Immature natural killer cell (primary cell): ENCODE results near the gene R3HDML. TPM values are rescaled to one million over a fixed set of nuclear protein-coding genes. Genes with fewer than 3 reads are reported as not detected.

Source experiments
- DNase-seq, 3 donors: peaks; one replicate each; pipeline ENCODE4 v3.0.0; 2022; ENCODE audit warnings: mixed read lengths in 1 of 3
- H3K27ac Mint-ChIP-seq, 6 donors: one replicate each; pipeline ENCODE4 v1.8.0; 2020; ENCODE audit warnings: mixed read lengths in 6 of 6, mild to moderate bottlenecking in 5 of 6, inconsistent platforms in 4 of 6, moderate library complexity in 3 of 6
- H3K27me3 Mint-ChIP-seq, 3 donors: one replicate each; pipeline ENCODE4 v1.8.0; 2020 to 2021; ENCODE audit warnings: low read depth in 3 of 3, mild to moderate bottlenecking in 3 of 3, mixed read lengths in 3 of 3, moderate library complexity in 3 of 3, inconsistent platforms in 1 of 3
- H3K36me3 Mint-ChIP-seq, 3 donors: one replicate each; pipeline ENCODE4 v1.8.0; 2020; ENCODE audit warnings: mixed read lengths in 3 of 3, inconsistent platforms in 2 of 3, mild to moderate bottlenecking in 2 of 3
- H3K4me1 Mint-ChIP-seq, 2 donors: one replicate each; pipeline ENCODE4 v1.8.0; 2020; ENCODE audit warnings: inconsistent platforms in 2 of 2, mild to moderate bottlenecking in 2 of 2, mixed read lengths in 2 of 2, moderate library complexity in 1 of 2
- H3K4me3 Mint-ChIP-seq, 5 donors: one replicate each; pipeline ENCODE4 v1.8.0; 2020; ENCODE audit warnings: mild to moderate bottlenecking in 5 of 5, mixed read lengths in 5 of 5, inconsistent platforms in 3 of 5, moderate library complexity in 3 of 5
- H3K9me3 Mint-ChIP-seq, 6 donors: one replicate each; pipeline ENCODE4 v1.8.0; 2020; ENCODE audit warnings: mild to moderate bottlenecking in 6 of 6, mixed read lengths in 6 of 6, inconsistent platforms in 4 of 6, moderate library complexity in 3 of 6
- polyA plus RNA-seq, 3 donors: library from polyadenylated mRNA; unstranded; fragments of 300-500 nt; fragmentation: Illumina TruSeq; gene quantifications; one replicate each; pipeline ENCODE4 v1.2.3, GENCODE V29; 2021

The R3HDML gene
- polyA plus RNA-seq, 3 donors from 2014 or later, result not detected

DNA sequence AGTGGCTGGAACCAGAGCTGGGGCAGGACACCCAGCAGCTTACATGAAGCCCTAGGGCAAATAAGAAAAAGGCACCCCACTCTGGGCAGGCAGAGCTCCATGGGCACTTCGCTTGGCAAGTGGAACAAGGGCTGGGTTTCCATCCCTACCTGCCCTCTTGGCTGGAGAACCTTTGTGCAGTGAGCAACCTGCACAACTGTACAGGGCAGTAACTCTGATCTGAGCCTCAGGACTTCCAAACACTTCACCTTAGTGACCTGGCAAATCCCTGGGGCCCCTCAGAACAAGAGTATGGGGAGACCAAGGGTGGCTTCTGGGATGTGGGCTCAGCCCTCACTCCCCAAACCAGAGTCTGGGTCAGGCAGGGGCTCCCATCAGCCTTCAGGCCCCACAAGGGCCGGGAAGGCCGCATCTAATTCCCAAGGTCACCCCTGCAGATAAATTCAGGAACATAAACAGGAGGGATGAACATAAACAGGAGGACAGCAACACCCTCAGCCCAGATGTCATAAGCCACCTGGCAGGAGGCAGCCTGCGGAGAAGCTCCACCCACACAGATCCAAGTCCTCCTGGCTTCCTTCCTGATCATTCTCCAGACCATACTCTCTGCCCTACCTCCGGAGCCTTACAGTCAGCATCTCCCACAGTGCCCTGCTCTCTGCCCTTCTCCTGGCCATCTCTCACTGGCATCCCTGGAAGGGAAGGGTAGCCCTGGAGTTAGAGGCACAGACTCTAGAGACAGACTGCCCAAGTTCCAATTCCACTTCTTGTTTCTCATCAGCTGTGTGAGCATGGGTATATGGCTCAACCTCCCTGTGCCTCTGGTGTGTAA, 56.1 kb downstream of the R3HDML start:
- Mint-ChIP-seq H3K4me3 (no peak overlapping the region), H3K27me3 (peaks cover 0 to 2% (median 2%) of the 10 kb centered on the region in 3 donors), H3K27ac (no peak overlapping the region), H3K36me3 (no peaks in the 10 kb centered on the region), H3K4me1 (peaks cover 2 to 5% of the 10 kb centered on the region in 2 donors), H3K9me3 (no peaks in the 10 kb centered on the region)
- no peak for DNase-seq

DNA sequence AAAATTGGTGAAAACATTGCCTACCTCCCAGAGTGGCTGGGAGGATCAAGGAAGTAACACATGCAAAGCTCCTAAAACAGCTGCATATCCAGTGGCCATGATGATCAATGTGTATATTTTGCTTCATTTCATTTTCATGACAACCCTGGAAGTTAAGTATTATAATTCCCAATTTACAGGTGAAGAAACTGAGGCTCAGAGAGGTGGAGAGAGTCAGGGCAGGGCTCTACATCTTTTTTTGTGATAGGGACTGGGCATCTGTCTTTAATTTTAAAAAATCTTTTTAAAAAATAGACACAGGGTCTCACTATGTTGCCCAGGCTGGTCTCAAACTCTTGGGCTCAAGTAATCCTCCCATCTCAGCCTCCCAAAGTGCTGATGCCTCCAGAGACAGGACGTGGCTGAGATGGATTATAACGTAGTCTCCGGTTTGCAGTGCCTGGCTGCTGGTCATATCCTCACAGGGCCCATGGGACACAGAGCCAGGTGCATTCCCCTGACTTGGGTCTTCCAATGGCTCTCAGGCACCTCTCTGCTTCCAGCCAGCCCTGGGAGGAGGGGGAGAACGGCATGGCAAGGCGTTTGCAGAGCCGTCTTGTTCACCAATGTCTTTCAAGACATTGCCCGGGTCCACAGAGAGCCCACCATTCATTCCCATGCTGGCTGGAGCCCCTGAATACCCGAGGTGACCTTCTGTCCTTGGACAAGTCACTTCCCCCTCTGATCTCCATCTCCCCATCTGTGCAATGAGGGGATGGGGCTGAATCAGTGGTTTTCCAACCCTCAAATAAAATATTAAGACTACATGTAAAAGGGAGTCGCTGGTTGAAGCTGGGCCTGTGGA, 57.0 kb downstream of the R3HDML start:
- H3K4me1 Mint-ChIP-seq, result no peaks in the 10 kb centered on the region
- no peak overlapping the region for H3K4me3 Mint-ChIP-seq
- H3K36me3 Mint-ChIP-seq, result no peaks in the 10 kb centered on the region
- DNase-seq, result no peak
- H3K27me3 Mint-ChIP-seq, result peaks cover 0 to 4% (median 2%) of the 10 kb centered on the region in 3 donors
- H3K9me3 Mint-ChIP-seq, result no peaks in the 10 kb centered on the region
- no peak overlapping the region for H3K27ac Mint-ChIP-seq

DNA sequence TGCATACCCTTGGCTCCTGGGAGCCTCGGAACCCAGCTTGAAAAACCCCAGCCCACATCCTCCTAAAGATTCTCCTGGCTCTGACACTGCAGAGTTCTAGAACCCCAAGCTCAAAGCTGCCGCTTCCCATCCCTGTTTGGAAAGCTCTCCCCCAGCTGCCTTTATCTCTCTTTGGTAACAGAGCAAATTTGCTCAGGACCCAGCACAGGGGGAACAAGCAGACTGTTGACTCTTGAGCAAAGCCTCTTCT, 57.5 kb downstream of the R3HDML start:
- H3K27me3 Mint-ChIP-seq, result peaks cover 0 to 4% (median 2%) of the 10 kb centered on the region in 3 donors
- H3K4me1 Mint-ChIP-seq, result no peaks in the 10 kb centered on the region
- no peak overlapping the region for H3K27ac Mint-ChIP-seq
- no peak for DNase-seq
- H3K9me3 Mint-ChIP-seq, result no peaks in the 10 kb centered on the region
- H3K4me3 Mint-ChIP-seq, result no peak overlapping the region
- no peaks in the 10 kb centered on the region for H3K36me3 Mint-ChIP-seq

DNA sequence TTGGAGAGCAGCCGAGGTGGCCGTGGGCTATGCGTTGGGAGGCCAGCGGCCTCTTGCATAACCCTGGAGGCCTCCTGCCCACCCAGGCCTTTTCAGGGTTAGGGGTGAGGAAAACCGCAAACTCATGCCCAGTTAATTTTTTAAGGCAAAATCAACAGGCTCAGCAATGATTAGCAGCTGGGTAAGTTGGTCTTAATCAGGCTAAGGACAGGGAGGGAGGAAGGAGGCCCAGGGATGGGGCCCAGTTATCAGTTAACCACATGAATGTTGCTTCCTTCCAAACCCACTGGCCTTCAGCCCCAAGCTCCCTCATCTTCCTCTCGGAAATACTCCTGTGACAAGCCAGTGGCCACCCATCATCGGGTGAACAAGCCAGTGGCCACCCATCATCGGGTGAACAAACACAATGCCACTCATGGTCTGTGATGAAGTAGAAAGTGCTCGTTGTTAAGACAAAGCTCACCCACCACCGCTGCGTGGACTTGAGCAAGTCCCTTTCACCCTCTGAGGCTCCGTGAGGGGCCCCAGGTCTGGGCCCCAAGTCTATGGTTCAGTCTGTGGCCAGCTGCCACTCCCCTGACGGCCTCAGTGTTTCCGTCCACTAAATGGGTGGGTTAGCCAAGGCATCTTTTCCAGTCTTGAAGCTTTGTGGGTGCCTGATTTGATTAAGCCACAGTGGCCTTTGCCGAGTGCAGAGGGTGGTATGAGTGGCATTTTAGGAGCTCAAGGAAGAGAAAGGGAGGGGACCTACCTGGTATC, 58.0 kb downstream of the R3HDML start:
- peaks cover 2 to 4% (median 3%) of the 10 kb centered on the region in 3 donors for H3K27me3 Mint-ChIP-seq
- H3K36me3 Mint-ChIP-seq, result no peaks in the 10 kb centered on the region
- H3K4me1 Mint-ChIP-seq, result no peaks in the 10 kb centered on the region
- no peak overlapping the region for H3K4me3 Mint-ChIP-seq
- no peak overlapping the region for H3K27ac Mint-ChIP-seq
- no peak for DNase-seq
- no peaks in the 10 kb centered on the region for H3K9me3 Mint-ChIP-seq

DNA sequence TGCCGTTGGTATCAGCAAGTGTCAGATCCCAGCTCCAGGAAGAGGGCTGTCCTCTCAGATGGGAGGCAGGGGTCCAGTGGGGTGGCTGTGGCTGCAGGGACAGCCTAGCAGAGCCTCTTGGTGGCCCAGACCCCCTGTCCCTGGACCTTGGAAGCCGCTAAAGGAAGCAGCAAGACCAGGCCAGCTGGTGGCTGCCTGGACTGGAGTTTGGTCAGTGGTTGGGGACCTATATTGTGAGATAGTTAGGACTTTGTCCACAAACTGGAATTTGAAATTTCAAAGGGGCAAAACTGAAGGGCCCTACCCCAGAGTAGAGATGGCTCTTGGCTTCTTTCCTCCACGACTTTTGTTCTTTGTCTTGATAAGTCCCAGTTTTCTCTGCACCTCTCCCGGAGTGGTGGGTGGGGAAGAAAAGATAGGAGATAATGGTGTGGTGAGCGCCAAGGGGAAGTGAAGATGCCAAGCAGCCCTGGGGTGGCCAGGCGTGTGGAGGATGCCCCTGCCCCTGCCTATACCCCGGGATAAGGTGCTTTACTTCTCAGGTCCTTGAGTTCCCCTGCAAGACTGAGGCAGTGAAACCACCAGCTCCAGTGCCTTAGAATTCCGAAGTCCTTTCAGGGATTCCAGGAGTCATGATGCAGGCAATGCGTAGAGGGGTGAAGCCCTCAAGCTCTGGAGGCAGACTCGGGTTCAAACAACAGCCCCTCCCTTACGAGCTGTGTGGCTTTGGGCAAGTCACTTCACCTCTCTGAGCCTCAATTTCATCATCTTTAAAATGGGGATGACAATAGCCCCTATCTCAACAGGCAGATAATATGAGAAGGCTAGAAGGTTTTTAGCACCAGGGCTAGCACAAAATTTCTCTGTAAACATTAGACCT, 58.9 kb downstream of the R3HDML start:
- Mint-ChIP-seq H3K27ac (no peak overlapping the region), H3K4me1 (no peaks in the 10 kb centered on the region), H3K4me3 (no peak overlapping the region)

DNA sequence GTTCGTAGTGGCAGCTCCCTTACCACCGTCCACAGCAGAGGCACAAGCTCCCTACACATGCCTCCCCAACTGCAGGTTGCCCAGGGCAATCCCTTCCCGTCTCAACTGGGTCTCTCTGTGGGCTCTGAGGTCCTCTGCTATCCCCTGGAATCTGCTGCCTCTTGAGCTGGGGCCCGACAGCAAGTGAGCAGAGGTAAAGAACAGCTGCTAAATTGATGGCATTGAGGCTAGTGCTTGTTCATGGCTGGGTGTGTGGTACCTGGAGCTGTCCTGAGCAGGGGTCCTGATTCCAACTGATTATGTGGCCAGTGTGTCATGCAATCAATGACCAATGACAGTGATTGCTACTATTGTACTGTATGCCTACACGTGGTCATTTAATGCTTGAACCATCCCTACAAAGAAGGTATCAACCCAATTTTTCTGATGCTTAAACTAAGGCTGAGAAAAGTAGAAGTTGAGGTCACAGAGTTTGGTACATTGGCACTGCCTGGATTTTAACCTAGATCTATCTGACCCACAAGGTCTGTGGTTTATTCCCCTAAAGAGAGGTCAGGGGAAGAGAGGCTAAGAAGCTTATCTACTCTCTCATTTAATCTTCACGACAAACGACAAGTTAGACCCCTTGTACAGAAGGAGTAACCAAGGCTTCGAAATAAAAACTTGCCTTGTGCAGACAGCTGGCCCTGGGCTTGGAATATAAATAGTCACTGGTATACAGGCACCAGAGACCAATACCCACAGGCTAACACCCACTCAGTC, 59.7 kb downstream of the R3HDML start:
- Mint-ChIP-seq H3K27ac (no peak overlapping the region), H3K4me1 (no peaks in the 10 kb centered on the region), H3K36me3 (no peaks in the 10 kb centered on the region), H3K4me3 (no peak overlapping the region), H3K9me3 (no peaks in the 10 kb centered on the region), H3K27me3 (peaks cover 3 to 6% (median 3%) of the 10 kb centered on the region in 3 donors)
- DNase-seq, result no peak

More for the DNA sequence above, 58.9 kb downstream of the R3HDML start:
- Mint-ChIP-seq H3K36me3 (no peaks in the 10 kb centered on the region), H3K27me3 (peaks cover 3 to 4% (median 4%) of the 10 kb centered on the region in 3 donors), H3K9me3 (no peaks in the 10 kb centered on the region)
- no peak for DNase-seq

DNA sequence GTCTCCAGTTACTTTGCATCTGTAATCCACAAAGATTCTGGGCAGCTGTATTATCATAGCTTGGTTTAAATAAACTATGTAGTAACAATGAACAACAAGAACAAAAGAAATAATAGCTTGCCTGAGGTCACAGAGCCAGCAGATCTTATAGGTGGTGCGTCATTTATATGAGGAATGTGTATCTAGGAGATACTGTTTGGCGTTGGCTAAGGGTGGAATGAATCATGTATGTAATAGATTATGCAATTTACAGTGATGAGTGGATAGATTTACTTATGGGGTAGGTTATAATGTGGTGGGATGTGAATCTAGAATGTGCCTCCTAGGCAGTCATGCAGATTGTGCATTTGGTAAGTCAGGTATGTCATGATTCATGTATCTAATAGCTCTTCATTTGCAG, 61.5 kb downstream of the R3HDML start:
- Mint-ChIP-seq H3K9me3 (no peaks in the 10 kb centered on the region), H3K27me3 (peaks cover 2 to 6% (median 4%) of the 10 kb centered on the region in 3 donors), H3K4me3 (no peak overlapping the region), H3K27ac (no peak overlapping the region), H3K4me1 (no peaks in the 10 kb centered on the region), H3K36me3 (no peaks in the 10 kb centered on the region)
- DNase-seq, result no peak

DNA sequence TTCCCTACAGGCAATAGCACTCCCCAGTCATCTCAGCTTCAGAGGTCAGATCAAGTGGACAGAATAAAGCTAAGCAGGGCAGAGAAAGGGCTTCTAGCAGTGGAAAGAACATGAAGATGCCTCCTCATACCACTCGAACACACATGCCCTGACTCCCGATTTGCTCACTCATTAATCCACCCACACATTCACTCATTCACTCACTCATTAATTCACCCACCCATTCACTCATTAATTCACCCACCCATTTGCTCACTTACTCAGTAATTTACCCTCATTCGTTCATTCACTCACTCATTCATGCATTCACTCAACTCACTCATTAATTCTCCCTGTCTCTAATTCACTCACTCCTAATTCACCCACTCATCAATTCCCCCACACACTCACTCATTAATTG, 62.6 kb downstream of the R3HDML start:
- Mint-ChIP-seq H3K4me1 (no peaks in the 10 kb centered on the region), H3K9me3 (no peaks in the 10 kb centered on the region), H3K4me3 (no peak overlapping the region), H3K27me3 (peaks cover 4 to 6% (median 4%) of the 10 kb centered on the region in 3 donors), H3K27ac (no peak overlapping the region), H3K36me3 (no peaks in the 10 kb centered on the region)
- DNase-seq, result no peak

DNA sequence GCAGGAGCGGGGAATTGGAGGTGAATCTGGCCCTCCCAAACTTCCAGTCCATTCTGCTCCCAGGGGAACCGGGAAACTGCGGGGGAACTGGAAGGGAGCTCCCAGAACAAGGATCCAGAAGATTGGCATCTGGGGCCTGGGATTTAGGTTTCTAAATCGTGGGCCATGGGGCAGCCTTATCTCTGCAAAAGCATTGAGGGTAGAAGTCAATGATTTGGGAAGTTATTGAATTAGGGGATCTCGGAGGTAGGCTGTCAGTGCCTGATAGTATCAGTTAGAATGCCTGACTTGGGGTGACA, 63.8 kb downstream of the R3HDML start:
- Mint-ChIP-seq H3K4me3 (no peak overlapping the region), H3K36me3 (no peaks in the 10 kb centered on the region), H3K27ac (no peak overlapping the region), H3K9me3 (no peaks in the 10 kb centered on the region), H3K4me1 (no peaks in the 10 kb centered on the region), H3K27me3 (peaks cover 5 to 6% (median 6%) of the 10 kb centered on the region in 3 donors)
- DNase-seq, result no peak

Other genes starting within 250 kb of the R3HDML start
- gene JPH2, start 149.9 kb upstream of the R3HDML start, polyA plus RNA-seq, result not detected
- gene OSER1, start 126.3 kb upstream of the R3HDML start, polyA plus RNA-seq, result 10 to 100 TPM; 37.9 to 61.4 (median 55.1) TPM
- not detected for gene GDAP1L1, start 89.7 kb upstream of the R3HDML start, polyA plus RNA-seq
- gene FITM2, start 25.8 kb upstream of the R3HDML start, polyA plus RNA-seq, result under 1 TPM; 0.15 to 0.89 (median 0.40) TPM
- gene HNF4A, start 18.7 kb downstream of the R3HDML start, polyA plus RNA-seq, result not detected
- gene TTPAL, start 138.8 kb downstream of the R3HDML start, polyA plus RNA-seq, result 10 to 100 TPM in 1 of 3 donors, 1 to 10 TPM in 2; 5.0 to 13.8 (median 5.6) TPM
- gene SERINC3, start 185.0 kb downstream of the R3HDML start, polyA plus RNA-seq, result 100 to 1,000 TPM; 180 to 266 (median 215) TPM
- gene PKIG, start 245.5 kb downstream of the R3HDML start, polyA plus RNA-seq, result 1 to 10 TPM; 1.6 to 2.6 (median 1.8) TPM